A673 (cell line): Measurements from ENCODE around the gene NAGLU. TPM values are rescaled to one million over a fixed set of nuclear protein-coding genes. Genes with fewer than 3 reads are reported as not detected.

Experiments used
- Bru-seq: library from RNA; stranded (reverse); fragments of 400-500 nt; gene quantifications from one replicate; lab custom pipeline; 2021; lab: Mats Ljungman, UMichigan
- BruChase-seq, 2 experiments: library from RNA; stranded (reverse); fragments of 400-500 nt; gene quantifications; one replicate each; lab custom pipeline; 2021; lab: Mats Ljungman, UMichigan
- BruUV-seq: library from RNA; stranded (reverse); fragments of 400-500 nt; replicated peaks from 2 replicates; lab custom pipeline; 2021; lab: Mats Ljungman, UMichigan
- CTCF ChIA-PET: fragments of 300-600 bp; sonication (Branson Sonifier 250); formaldehyde crosslinking; loops from one replicate; lab custom pipeline; 2022; ENCODE audit warnings: antibody characterized with exemption; lab: Charles Lee
- POLR2A ChIA-PET: fragments of 300-600 bp; sonication (Branson Sonifier 250); formaldehyde crosslinking; loops from one replicate; lab custom pipeline; 2022; ENCODE audit warnings: antibody characterized with exemption; ENCODE audit not compliant: low non-redundant PET; lab: Charles Lee
- DNase-seq: peaks from one replicate; pipeline ENCODE4 v3.0.0-alpha.2; 2015; ENCODE audit warnings: low spot score
- H3K27ac ChIP-seq: fragments of 200-600 bp; sonication (generic); 2 replicates; pipeline ENCODE4 v1.5.1; 2016; ENCODE audit warnings: mixed run types, low read depth, mild to moderate bottlenecking, mixed read lengths, antibody characterized with exemption, low read length; ENCODE audit not compliant: poor library complexity, severe bottlenecking
- H3K27me3 ChIP-seq: fragments of 200-600 bp; sonication (generic); replicated peaks from 2 replicates; pipeline ENCODE4 v1.6.1; 2017; ENCODE audit warnings: mixed run types, low read depth, mild to moderate bottlenecking, mixed read lengths, antibody characterized with exemption, low read length; ENCODE audit not compliant: insufficient read depth, poor library complexity
- H3K36me3 ChIP-seq: fragments of 200-600 bp; sonication (generic); 2 replicates; pipeline ENCODE4 v1.6.1; 2016; ENCODE audit warnings: mixed run types, mild to moderate bottlenecking, mixed read lengths, antibody characterized with exemption, low read length; ENCODE audit not compliant: insufficient read depth, poor library complexity, severe bottlenecking
- H3K4me1 ChIP-seq: fragments of 200-600 bp; sonication (generic); 2 replicates; pipeline ENCODE4 v1.6.1; 2017; ENCODE audit warnings: mixed run types, mild to moderate bottlenecking, mixed read lengths, antibody characterized with exemption, low read length; ENCODE audit not compliant: insufficient read depth, poor library complexity, severe bottlenecking
- H3K4me3 ChIP-seq: fragments of 200-600 bp; sonication (generic); 2 replicates; pipeline ENCODE4 v1.5.1; 2016; ENCODE audit warnings: low read depth, mixed run types, mild to moderate bottlenecking, mixed read lengths, low read length; ENCODE audit not compliant: poor library complexity, severe bottlenecking
- H3K9me3 ChIP-seq: fragments of 200-600 bp; sonication (generic); 2 replicates; pipeline ENCODE4 v1.6.1; 2016; ENCODE audit warnings: mixed run types, low read depth, mild to moderate bottlenecking, mixed read lengths, antibody characterized with exemption, low read length; ENCODE audit not compliant: poor library complexity, severe bottlenecking
- EZH2 ChIP-seq: fragments of 200-600 bp; sonication (generic); IDR thresholded peaks from 2 replicates; pipeline ENCODE4 v1.6.1; 2017; ENCODE audit warnings: borderline replicate concordance, low read depth, mild to moderate bottlenecking, mixed read lengths, antibody characterized with exemption, low read length; ENCODE audit not compliant: poor library complexity, severe bottlenecking
- intact Hi-C: fragments of 100-400 bp; cut with micrococcal nuclease; formaldehyde crosslinking; loops from one replicate; pipeline ENCODE4 v1.10.0; 2022; ENCODE audit not compliant: unreplicated experiment
- long read RNA-seq: library from polyadenylated mRNA; stranded (forward); transcript quantifications from one replicate; pipeline ENCODE4 v2.0.0, GENCODE V29; 2022
- total RNA-seq: library from RNA; stranded (reverse); gene quantifications from 2 replicates; pipeline ENCODE4 v1.2.3, GENCODE V29; 2021
- TF ChIP-seq, protein P1 (sequence below): fragments of 300-800, 200-600 bp; sonication (generic); conservative IDR thresholded peaks from 2 replicates; pipeline ENCODE4 v1.5.1; 2017; ENCODE audit warnings: low read depth, mild to moderate bottlenecking, antibody characterized with exemption, low read length, moderate library complexity, mixed read lengths

NAGLU gene
- total RNA-seq (9.6 and 12.7 TPM in 2 replicates), Bru-seq, nascent RNA (percentile 45 among the genes with signal in this experiment), BruChase-seq, experiment 1, labeled RNA remaining after a 2-hour chase (percentile 57 among the genes with signal in this experiment), BruChase-seq, experiment 2, labeled RNA remaining after a 6-hour chase (percentile 64 among the genes with signal in this experiment)
- long read RNA-seq, transcript NAGLU-201 (6 exons, 2,544 nt), result major isoform, 17 of 29 reads
- long read RNA-seq, partial matches to known transcripts, result 4 of 29 reads
- long read RNA-seq, other reads (novel, unspliced or antisense), result 7 of 29 reads

GRCh38 chr17:42536048-42536371, at the start of gene NAGLU:
NAGLU (plus strand) TSS chr17:42536241; CDS start chr17:42536273, 32 bp downstream.
- POLR2A ChIA-PET, result no interaction called here

GRCh38 chr17:42488032-42488431, 48.0 kb upstream of the NAGLU start:
- intact Hi-C loops, result no loop called here
- ChIA-PET POLR2A (no interaction called here), CTCF (no interaction called here)
- Histone ChIP-seq H3K9me3 (no peaks in the 10 kb centered on the region), H3K4me1 (no peaks in the 10 kb centered on the region), H3K4me3 (no peak overlapping the region), H3K36me3 (peaks cover 4% of the 10 kb centered on the region), H3K27me3 (no peaks in the 10 kb centered on the region), H3K27ac (no peak overlapping the region)
- no peak for DNase-seq
- no peak for TF ChIP-seq EZH2
- TF ChIP-seq, protein P1, sequence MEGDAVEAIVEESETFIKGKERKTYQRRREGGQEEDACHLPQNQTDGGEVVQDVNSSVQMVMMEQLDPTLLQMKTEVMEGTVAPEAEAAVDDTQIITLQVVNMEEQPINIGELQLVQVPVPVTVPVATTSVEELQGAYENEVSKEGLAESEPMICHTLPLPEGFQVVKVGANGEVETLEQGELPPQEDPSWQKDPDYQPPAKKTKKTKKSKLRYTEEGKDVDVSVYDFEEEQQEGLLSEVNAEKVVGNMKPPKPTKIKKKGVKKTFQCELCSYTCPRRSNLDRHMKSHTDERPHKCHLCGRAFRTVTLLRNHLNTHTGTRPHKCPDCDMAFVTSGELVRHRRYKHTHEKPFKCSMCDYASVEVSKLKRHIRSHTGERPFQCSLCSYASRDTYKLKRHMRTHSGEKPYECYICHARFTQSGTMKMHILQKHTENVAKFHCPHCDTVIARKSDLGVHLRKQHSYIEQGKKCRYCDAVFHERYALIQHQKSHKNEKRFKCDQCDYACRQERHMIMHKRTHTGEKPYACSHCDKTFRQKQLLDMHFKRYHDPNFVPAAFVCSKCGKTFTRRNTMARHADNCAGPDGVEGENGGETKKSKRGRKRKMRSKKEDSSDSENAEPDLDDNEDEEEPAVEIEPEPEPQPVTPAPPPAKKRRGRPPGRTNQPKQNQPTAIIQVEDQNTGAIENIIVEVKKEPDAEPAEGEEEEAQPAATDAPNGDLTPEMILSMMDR, result no peak
- BruUV-seq, result no TSS peak

More at GRCh38 chr17:42536048-42536371, at the start of gene NAGLU:
- peak within 1 kb of the TSS; percentile 53 for H3K4me3 ChIP-seq
- CTCF ChIA-PET, result interaction anchor here (0.9 kb wide), 1 partner anchor 605 kb away, joined by 5 read pairs; the partner anchor contains the start of gene ODAD4
- no peaks in the 10 kb centered on the region for H3K9me3 ChIP-seq
- no TSS peak for BruUV-seq
- TF ChIP-seq, protein P1, result no peak
- TF ChIP-seq EZH2, result no peak
- no peaks in the 10 kb centered on the region for H3K27me3 ChIP-seq
- H3K4me1 ChIP-seq, result no peaks in the 10 kb centered on the region
- peak; percentile 82 for DNase-seq
- intact Hi-C loops, result no loop called here
- H3K36me3 ChIP-seq, result no peaks in the 10 kb centered on the region
- peak within 1 kb of the TSS; percentile 30 for H3K27ac ChIP-seq

DNA sequence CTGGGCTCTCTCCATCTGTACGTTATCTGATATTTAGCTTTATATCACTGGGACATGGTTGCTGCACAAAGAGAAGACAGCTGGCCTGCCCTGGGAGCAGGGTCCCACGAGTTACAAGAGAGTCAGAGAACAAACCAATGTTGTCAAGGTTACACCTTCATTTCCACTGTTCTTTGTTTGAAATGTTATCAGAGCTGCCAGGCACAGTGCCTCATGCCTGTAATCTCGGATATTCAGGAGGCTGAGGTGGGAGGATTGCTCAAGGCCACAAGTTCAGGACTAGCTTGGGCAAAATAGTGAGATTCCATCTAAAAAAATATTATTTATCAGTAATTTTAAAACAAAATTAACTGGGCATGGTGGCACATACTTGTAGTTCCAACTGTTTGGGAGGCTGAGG, 42.7 kb upstream of the NAGLU start:
- no peak overlapping the region for H3K4me3 ChIP-seq
- CTCF ChIA-PET, result no interaction called here
- no TSS peak for BruUV-seq

More for the DNA sequence above, 42.7 kb upstream of the NAGLU start:
- no peak for DNase-seq
- Histone ChIP-seq H3K4me1 (no peaks in the 10 kb centered on the region), H3K27me3 (no peaks in the 10 kb centered on the region), H3K36me3 (peaks cover 12% of the 10 kb centered on the region), H3K27ac (no peak overlapping the region), H3K9me3 (no peaks in the 10 kb centered on the region)
- POLR2A ChIA-PET, result interaction anchor here (0.7 kb wide), 1 partner anchor 28 kb away, joined by 17 read pairs; no protein-coding TSS in a partner anchor
- intact Hi-C loops, result no loop called here
- TF ChIP-seq EZH2, result no peak
- TF ChIP-seq, protein P1, result no peak
